Heart right ventricle (tissue), 16 donors: Measurements from ENCODE around the gene COL25A1. TPM values are rescaled to one million over a fixed set of nuclear protein-coding genes. Genes with fewer than 3 reads are reported as not detected.
"Not testable (repeated sequence)": the region's sequence is repeated elsewhere in the genome, so short reads cannot be mapped to it uniquely, and the experiment has no call there.

ENCODE experiments used
- ATAC-seq, 8 donors: fragments of 200-7000 bp; cut with Tn5 transposase; one replicate each; pipeline ENCODE4 v1.9.1; 2020; ENCODE audit warnings: mild to moderate bottlenecking in 8 of 8, moderate library complexity in 8 of 8, moderate number of reproducible peaks in 1 of 8
- DNase-seq, 2 donors: peaks; one replicate each; pipeline ENCODE4 v3.0.0-alpha.2; 2020
- H3K27ac ChIP-seq, 10 donors: fragments of 200-600 bp; sonication (generic) in 2 of 10; one replicate each; pipeline versions ENCODE4 v1.5.0 to v1.8.0; 2020 to 2022; ENCODE audit warnings: mild to moderate bottlenecking in 3 of 10
- H3K27me3 ChIP-seq, 7 donors: fragments of 200-600 bp; one replicate each; pipeline ENCODE4 v1.8.0; 2021 to 2022; ENCODE audit warnings: mild to moderate bottlenecking in 2 of 7
- H3K36me3 ChIP-seq, 9 donors: fragments of 200-600 bp; sonication (generic) in 1 of 9; one replicate each; pipeline versions ENCODE4 v1.5.0 to v1.8.0; 2020 to 2022; ENCODE audit warnings: mild to moderate bottlenecking in 2 of 9
- H3K4me1 ChIP-seq, 9 donors: fragments of 200-600 bp; sonication (generic) in 1 of 9; one replicate each; pipeline versions ENCODE4 v1.5.0 to v1.8.0; 2020 to 2022; ENCODE audit warnings: mild to moderate bottlenecking in 4 of 9
- H3K4me3 ChIP-seq, 10 donors: fragments of 200-600 bp; sonication (generic) in 2 of 10; one replicate each; pipeline versions ENCODE4 v1.5.0 to v1.8.0; 2020 to 2022; ENCODE audit warnings: mild to moderate bottlenecking in 7 of 10, moderate library complexity in 2 of 10
- H3K9me3 ChIP-seq, 11 donors: fragments of 200-600 bp in 10 of 11; sonication (generic) in 2 of 11; one replicate each; pipeline versions ENCODE4 v1.5.0 to v1.8.0; 2013 to 2022; ENCODE audit warnings: mild to moderate bottlenecking in 2 of 11, control low read depth in 1 of 11, moderate library complexity in 1 of 11
- WGBS, 2 donors: extraction: QIAGEN DNeasy Blood & Tissue Kit; methylation state at CpG; one replicate each; pipeline ENCODE4 v1.1.7; 2013; ENCODE audit warnings: inconsistent platforms in 1 of 2; 5-methylcytosine and 5-hydroxymethylcytosine counted together
- intact Hi-C, 10 donors: fragments of 100-400 bp; cut with DNase I; formaldehyde crosslinking; loops; one replicate each; pipeline versions ENCODE4 v1.11.1 to v1.14.2; 2022
- polyA plus RNA-seq, 2 donors: library from polyadenylated mRNA; stranded (reverse); fragments of 200-250 nt; gene quantifications; one replicate each; pipeline ENCODE4 v1.2.3, GENCODE V29; 2013
- total RNA-seq, 10 donors: library from RNA; stranded (reverse); fragmentation: NEBNext Ultra II Directional in 3 of 10; extraction: Animal tissue kit (Norgen Biotek cat#: 25700) in 3 of 10; gene quantifications; one replicate each; pipeline versions ENCODE4 v1.2.1 to v1.2.4, GENCODE V29; 2021 to 2023
- TF ChIP-seq, protein P1 (sequence below), 9 donors: fragments of 200-600 bp; sonication (generic) in 2 of 9; IDR thresholded peaks; one replicate each; pipeline versions ENCODE4 v1.5.0 to v1.8.0; 2021 to 2022; ENCODE audit warnings: antibody characterized with exemption in 9 of 9, mild to moderate bottlenecking in 5 of 9, moderate library complexity in 1 of 9
- donor health status: Arrhythmogenic right ventricular cardiomyopathy.
- donor health status: ischemic (EF 13 %, LVEDD 7.1; RV severe dilation, severe dysfunction).
- donor health status: healthy with polysubstance abuse.
- donor health status: DM: no; HTN: yes; CAD: no.
- donor health status: DM: no; HTN: no; CAD: no.
- donor health status: ischemic (EF 25% LVEDD 6.9; RV normal size, moderate dysfunction).
- donor health status: ischemic (EF 25% LVEDD 5.7; RV mildly dilated, moderate dysfunction).
- donor health status: healthy.
- donor health status: DM: yes; HTN: yes; CAD: no.
- donor health status: Ischemic cardiomyopathy.
- donor health status: ischemic (EF 35%, LVEDD 5.7; RV mildly dilated, moderate dysfunction).
- donor health status: nonischemic (EF 11% LVEDD 7.7; RV severe dilation, severe dysfunction).
- donor health status: DM: yes; HTN: yes; CAD: no.
- donor health status: PGD.
- donor health status: ischemic (EF 29% LVEDD 5.4; RV normal size, mild dysfunction).
- donor health status: nonischemic (EF 23%, LVEDD 6.1; RV moderate dilation, normal function).

The COL25A1 gene
- total and polyA plus RNA-seq, 12 donors: 0.07 to 1.2 (median 0.41) TPM

DNA sequence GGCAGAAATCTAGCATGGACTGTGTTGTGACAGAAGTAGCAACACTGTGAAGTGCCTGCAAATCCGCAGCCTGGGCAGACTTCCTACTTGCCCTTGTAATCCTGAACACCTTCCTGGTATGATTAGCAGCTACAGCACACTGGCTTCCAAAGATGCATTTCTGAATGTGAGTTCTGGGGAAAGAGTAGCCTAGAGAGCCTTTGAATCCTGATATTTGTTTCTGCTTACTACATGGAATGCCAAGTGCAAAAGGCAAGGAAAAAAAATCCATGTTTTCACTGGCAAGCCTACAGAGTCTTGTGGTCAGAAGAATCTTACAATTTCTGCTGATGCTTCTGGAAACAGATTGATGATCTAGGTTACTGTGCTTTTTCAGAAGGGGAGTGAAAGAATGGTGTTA is 223.7 kb downstream of the COL25A1 start:
- no peaks in the 10 kb centered on the region for H3K27me3 ChIP-seq
- no peak overlapping the region for H3K27ac ChIP-seq
- H3K4me1 ChIP-seq: peaks cover 0 to 16% (median 0%) of the 10 kb centered on the region in 9 donors
- intact Hi-C loops: no loop called here
- no peaks in the 10 kb centered on the region for H3K36me3 ChIP-seq
- H3K9me3 ChIP-seq: no peaks in the 10 kb centered on the region
- WGBS, 2 donors: 43 to 51% methylated on average over 1 of the region's 1 CpG
- TF ChIP-seq, protein P1, sequence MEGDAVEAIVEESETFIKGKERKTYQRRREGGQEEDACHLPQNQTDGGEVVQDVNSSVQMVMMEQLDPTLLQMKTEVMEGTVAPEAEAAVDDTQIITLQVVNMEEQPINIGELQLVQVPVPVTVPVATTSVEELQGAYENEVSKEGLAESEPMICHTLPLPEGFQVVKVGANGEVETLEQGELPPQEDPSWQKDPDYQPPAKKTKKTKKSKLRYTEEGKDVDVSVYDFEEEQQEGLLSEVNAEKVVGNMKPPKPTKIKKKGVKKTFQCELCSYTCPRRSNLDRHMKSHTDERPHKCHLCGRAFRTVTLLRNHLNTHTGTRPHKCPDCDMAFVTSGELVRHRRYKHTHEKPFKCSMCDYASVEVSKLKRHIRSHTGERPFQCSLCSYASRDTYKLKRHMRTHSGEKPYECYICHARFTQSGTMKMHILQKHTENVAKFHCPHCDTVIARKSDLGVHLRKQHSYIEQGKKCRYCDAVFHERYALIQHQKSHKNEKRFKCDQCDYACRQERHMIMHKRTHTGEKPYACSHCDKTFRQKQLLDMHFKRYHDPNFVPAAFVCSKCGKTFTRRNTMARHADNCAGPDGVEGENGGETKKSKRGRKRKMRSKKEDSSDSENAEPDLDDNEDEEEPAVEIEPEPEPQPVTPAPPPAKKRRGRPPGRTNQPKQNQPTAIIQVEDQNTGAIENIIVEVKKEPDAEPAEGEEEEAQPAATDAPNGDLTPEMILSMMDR (IDR thresholded peaks at IDR 0.05): no peak
- ATAC-seq (peak in 3 of 8 donors; percentile 17 to 47 (median 29)), DNase-seq (no peak)
- no peak overlapping the region for H3K4me3 ChIP-seq

DNA sequence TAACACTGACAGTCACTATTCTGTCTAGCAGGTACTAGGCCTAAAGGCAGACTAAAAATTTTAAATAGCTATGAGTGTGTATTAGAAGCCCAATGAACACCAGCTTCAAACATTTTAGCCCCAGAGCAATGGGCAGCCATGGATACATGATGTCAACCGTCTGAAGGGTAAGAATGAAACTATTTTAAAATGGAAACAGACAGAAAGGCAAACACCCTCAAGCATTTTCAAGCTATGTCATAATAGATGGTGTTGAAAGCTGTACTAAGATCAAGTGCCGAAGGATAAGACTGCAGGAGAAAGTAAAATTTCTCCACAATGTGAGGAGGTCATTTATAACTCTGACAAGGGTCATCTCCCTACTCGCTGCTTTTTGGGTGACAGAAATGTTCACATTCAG is 225.0 kb downstream of the COL25A1 start:
- TF ChIP-seq, protein P1 (IDR thresholded peaks at IDR 0.05): no peak
- WGBS, 2 donors: 79 to 85% methylated on average over 3 of the region's 3 CpGs

GRCh38 chr4:109076709-109077108 is 225.7 kb downstream of the COL25A1 start:
- DNase-seq, H3K4me3 ChIP-seq, intact Hi-C loops, H3K36me3 ChIP-seq, H3K27me3 ChIP-seq, H3K27ac ChIP-seq, ATAC-seq, H3K9me3 ChIP-seq: not testable (repeated sequence)
- peaks cover 0 to 16% (median 0%) of the 10 kb centered on the region in 9 donors for H3K4me1 ChIP-seq
- TF ChIP-seq, protein P1 (IDR thresholded peaks at IDR 0.05): peak in 1 of 9 donors; percentile 13
- WGBS, 2 donors: 98% methylated on average over 4 of the region's 4 CpGs

More for the DNA sequence above, 225.0 kb downstream of the COL25A1 start:
- H3K4me1 ChIP-seq: peaks cover 0 to 16% (median 0%) of the 10 kb centered on the region in 9 donors
- no peak overlapping the region for H3K27ac ChIP-seq
- H3K9me3 ChIP-seq: no peaks in the 10 kb centered on the region
- H3K4me3 ChIP-seq: no peak overlapping the region
- intact Hi-C loops: no loop called here
- ATAC-seq (no peak), DNase-seq (no peak)
- no peaks in the 10 kb centered on the region for H3K36me3 ChIP-seq
- H3K27me3 ChIP-seq: no peaks in the 10 kb centered on the region

DNA sequence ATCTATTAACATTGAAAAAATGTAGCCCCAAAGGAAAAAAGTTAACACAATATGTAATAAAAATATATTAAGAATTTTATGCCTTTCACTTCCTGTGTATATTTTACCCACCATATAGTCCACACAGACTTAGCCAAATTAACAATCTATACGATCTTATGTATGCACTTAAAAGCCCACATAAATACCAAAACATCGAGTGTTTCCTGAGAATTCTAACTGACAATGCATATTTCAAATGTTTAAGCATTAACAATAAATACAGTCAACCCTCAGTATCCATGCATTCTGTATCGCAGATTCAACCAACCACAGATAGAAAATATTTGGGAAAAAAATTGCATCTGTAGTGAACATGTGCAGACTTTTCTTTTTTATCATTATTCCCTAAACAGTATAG is 226.8 kb downstream of the COL25A1 start:
- H3K36me3 ChIP-seq: no peaks in the 10 kb centered on the region
- WGBS, 2 donors: 94 to 96% methylated on average over 3 of the region's 3 CpGs
- intact Hi-C loops: no loop called here
- no peak overlapping the region for H3K27ac ChIP-seq
- TF ChIP-seq, protein P1 (IDR thresholded peaks at IDR 0.05): no peak
- H3K4me3 ChIP-seq: no peak overlapping the region
- peaks cover 0 to 16% (median 0%) of the 10 kb centered on the region in 9 donors for H3K4me1 ChIP-seq
- H3K27me3 ChIP-seq: no peaks in the 10 kb centered on the region
- ATAC-seq: no peak
- H3K9me3 ChIP-seq: peaks cover 0 to 3% (median 0%) of the 10 kb centered on the region in 11 donors
- no peak for DNase-seq
